Activated CD4-positive, alpha-beta T cell treated with anti-CD3 and anti-CD28 coated beads, Interleukin-10, Interleukin-2, amounts not matched to agents 100 ng/mL and 50 ng/mL, durations not matched to agents 16 hours and 8 hours (primary cell): ENCODE results near the gene CAPRIN2.
A peak's percentile ranks its signal among the peaks of the same experiment; 100 is the strongest.

Experiments
- DNase-seq: peaks from one replicate; pipeline ENCODE4 v3.0.0-alpha.2; 2020

The CAPRIN2 gene

DNA sequence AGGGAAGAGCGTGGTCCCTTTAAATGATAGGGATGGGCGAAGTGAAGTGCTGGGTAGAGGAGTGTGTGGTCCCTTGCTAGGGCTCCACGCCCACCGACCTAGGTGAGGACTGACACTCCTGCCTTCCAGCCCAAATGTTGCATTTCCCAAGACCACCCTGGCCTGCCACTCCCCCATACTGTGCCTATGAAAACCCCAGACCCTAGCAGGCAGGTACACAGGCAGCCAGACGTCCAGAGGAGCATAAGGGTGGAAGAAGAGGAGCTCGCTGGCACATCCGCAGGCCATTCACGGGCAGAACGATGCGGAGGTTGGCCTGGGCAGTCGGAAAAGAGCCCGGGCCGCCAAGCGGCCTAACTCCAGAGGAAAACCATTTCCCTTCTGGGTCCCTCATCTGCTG, 58.3 kb downstream of the CAPRIN2 start:
- no peak for DNase-seq

DNA sequence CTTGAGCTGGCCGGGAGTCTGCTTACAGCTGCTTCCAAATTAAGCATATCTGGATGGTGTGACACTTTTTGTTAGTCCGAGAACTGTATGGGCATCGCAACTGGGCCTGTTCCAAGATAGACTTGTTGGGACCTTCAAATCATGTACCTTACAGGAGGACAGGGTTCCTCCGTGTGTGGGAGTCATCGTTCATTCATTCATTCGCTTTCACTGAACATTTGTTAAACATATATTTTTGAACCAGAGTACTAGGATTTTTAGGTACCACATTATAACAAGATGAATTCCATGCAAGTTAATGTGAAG, 58.7 kb downstream of the CAPRIN2 start:
- no peak for DNase-seq

- peak; percentile 93 for DNase-seq
Measured at GRCh38 chr12:30695199-30696102, 59.3 kb downstream of the CAPRIN2 start, which contains the start of gene IPO8. Gene IPO8 (minus strand): TSS chr12:30695869. CDS start chr12:30695647, 222 bp downstream.

GRCh38 chr12:30694412-30695198, 60.1 kb downstream of the CAPRIN2 start:
- DNase-seq = peak; percentile 9

DNA sequence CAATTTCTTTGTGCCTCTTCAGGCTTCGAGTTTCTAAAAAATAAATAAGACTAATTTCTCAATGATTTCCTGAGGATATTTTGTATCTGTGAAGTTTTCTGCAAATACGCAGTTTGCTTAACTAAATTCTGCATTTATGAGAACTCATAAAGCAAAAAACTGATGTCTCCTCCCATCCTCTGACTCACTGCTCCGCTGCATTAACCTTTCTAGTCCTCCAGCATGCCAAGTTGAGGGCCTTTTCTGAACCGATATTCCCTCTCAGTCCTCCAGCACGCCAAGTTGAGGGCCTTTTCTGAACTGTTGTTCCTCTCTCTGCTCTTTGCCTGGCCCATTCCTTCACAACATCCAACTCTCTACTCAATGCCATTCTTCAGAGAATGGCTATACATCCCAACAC, 62.3 kb downstream of the CAPRIN2 start:
- no peak for DNase-seq

GRCh38 chr12:30691122-30691879, 63.5 kb downstream of the CAPRIN2 start:
- DNase-seq = no peak

- no peak for DNase-seq
Measured at GRCh38 chr12:30687265-30687986, 67.3 kb downstream of the CAPRIN2 start.

DNA sequence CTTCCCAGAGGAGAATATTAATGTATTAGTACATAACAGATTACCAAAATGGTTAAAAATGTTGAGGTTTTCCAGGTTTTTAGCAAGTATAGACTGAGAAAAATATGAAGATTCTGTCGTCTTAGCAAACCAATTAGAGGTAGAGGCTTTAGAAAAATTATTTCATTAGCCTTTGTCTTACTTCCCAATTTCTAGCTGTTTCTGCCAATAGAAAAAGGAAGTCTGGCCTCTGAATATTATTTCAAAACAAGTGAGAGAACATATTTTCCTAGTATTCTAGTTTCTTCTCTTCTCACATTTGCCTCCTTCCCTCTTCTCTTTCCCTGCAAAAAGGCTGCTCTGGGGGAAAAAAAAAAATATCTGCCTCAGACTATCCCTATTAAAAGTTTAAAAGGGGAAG, 75.5 kb downstream of the CAPRIN2 start:
- DNase-seq = no peak

DNA sequence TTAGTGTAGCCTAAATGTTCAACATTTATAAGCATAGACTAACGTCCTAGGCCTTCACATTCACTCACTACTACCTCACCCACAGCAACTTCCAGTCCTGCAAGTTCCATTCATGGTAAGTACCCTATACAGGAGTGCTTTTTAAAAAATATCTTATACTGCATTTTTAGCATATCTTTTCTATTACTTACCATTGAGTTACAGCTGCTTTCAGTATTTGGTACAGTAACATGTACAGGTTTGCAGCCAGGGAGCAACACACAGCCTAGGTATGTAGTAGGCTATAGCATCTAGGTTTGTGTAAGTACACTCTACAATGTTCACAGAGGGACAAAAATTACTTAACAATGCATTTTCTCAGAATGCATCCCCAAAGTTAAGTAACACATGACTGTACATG, 76.5 kb downstream of the CAPRIN2 start:
- no peak for DNase-seq

GRCh38 chr12:30661210-30661609, 93.5 kb downstream of the CAPRIN2 start:
- no peak for DNase-seq
